HL-60 (cell line): Measurements from ENCODE around the gene FASN.

Experiments used
- GABPA ChIP-seq: IDR thresholded peaks from 2 replicates; pipeline ENCODE4 v1.6.1; 2012; ENCODE audit warnings: low read depth
- POLR2AphosphoS5 ChIP-seq: IDR thresholded peaks from 2 replicates; pipeline ENCODE4 v1.6.1; 2012; ENCODE audit warnings: low read depth
- REST ChIP-seq: IDR thresholded peaks from 2 replicates; pipeline ENCODE4 v1.6.1; 2012; ENCODE audit warnings: low read depth; ENCODE audit not compliant: insufficient replicate concordance
- SPI1 ChIP-seq: IDR thresholded peaks from 2 replicates; pipeline ENCODE4 v1.6.1; 2012; ENCODE audit warnings: low read depth, mild to moderate bottlenecking, borderline replicate concordance
- TF ChIP-seq, protein P1 (sequence below): IDR thresholded peaks from one replicate; pipeline ENCODE4 v1.5.1; 2011; ENCODE audit warnings: low read length, control low read depth, inconsistent platforms; ENCODE audit not compliant: insufficient read depth

GRCh38 chr17:82029391-82029790 is 68.6 kb downstream of the FASN start:
- TF ChIP-seq, protein P1, sequence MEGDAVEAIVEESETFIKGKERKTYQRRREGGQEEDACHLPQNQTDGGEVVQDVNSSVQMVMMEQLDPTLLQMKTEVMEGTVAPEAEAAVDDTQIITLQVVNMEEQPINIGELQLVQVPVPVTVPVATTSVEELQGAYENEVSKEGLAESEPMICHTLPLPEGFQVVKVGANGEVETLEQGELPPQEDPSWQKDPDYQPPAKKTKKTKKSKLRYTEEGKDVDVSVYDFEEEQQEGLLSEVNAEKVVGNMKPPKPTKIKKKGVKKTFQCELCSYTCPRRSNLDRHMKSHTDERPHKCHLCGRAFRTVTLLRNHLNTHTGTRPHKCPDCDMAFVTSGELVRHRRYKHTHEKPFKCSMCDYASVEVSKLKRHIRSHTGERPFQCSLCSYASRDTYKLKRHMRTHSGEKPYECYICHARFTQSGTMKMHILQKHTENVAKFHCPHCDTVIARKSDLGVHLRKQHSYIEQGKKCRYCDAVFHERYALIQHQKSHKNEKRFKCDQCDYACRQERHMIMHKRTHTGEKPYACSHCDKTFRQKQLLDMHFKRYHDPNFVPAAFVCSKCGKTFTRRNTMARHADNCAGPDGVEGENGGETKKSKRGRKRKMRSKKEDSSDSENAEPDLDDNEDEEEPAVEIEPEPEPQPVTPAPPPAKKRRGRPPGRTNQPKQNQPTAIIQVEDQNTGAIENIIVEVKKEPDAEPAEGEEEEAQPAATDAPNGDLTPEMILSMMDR, result no peak
- no peak for TF ChIP-seq POLR2AphosphoS5
- TF ChIP-seq SPI1, result no peak
- TF ChIP-seq GABPA, result no peak
- no peak for TF ChIP-seq REST
